Measurements from ENCODE around the gene TMEM86A.

Gene TMEM86A

DNA sequence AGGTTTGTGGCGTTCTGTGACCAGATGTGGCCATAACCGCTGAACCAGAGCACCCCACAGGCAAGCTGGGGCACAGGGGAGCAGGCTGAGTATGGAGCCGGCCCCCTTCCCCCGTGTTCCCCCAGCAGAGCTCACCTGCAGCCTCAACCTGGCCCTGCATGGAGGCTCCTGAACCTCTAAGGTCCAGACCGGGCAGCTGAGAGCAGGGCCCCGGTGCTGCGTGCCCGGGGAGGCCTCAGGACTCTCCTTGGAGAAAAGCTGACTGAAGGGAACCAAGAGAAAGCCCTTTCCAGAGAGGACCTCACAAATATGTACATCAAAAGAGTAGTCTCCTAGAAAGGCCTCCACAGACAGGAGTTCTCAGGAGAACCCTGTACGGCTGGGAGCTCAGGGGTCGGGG lies 44.8 kb downstream of the TMEM86A start:
- H2AFZ ChIP-seq (ENCODE audit: low read depth), result no peak overlapping the region
- H3K27ac ChIP-seq, result no peak overlapping the region
- no peak overlapping the region for H3K4me2 ChIP-seq
- H3K4me1 ChIP-seq (ENCODE audit: low read depth, poor library complexity, severe bottlenecking), result no peaks in the 10 kb centered on the region
- no peak for TF ChIP-seq CTCF (conservative IDR thresholded peaks at IDR 0.05; ENCODE audit: low read depth, low read length)
- H4K20me1 ChIP-seq (ENCODE audit: insufficient read depth), result no peaks in the 10 kb centered on the region
- H3K36me3 ChIP-seq (ENCODE audit: insufficient read depth), result no peaks in the 10 kb centered on the region
- H3K27me3 ChIP-seq (ENCODE audit: insufficient read depth, low read depth), result no peaks in the 10 kb centered on the region
- no peak overlapping the region for H3K9ac ChIP-seq
- H3K79me2 ChIP-seq (ENCODE audit: insufficient read depth, low read depth), result no peaks in the 10 kb centered on the region
- H3K4me3 ChIP-seq (IDR thresholded peaks at IDR 0.05; ENCODE audit: insufficient read depth, low read depth, low read length), result no peak overlapping the region

DNA sequence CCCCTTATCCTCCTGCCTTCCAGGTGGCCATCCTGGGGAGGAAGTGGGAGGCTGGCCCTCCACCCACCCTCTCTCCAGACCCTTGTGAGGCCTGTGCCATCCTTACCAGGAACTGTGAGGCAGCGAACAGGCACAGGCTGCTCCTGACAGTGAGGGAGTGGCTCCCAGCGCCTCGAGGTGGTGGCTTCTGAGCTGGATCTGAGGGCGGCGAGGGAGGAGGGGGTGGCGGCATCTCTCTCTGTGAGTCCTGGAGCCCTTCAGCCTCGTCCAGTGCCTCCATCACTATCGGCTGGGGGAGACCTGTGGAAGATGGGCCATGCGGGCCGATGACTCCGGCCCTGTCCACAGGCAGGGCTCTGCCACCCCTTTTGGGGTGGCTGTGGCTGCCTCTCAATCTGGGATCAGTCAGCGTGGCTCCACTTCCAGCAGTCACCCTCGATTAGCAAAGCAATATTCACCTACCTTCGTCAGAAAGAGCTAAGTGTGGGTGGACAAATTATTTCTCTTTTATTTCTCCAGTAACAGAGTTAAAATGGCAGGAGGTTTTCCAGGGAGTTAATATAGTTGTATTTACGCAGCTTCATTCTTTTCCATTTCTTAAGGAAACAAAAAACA lies 45.4 kb downstream of the TMEM86A start:
- Histone ChIP-seq H4K20me1 (ENCODE audit: insufficient read depth) (no peaks in the 10 kb centered on the region), H3K4me3 (IDR thresholded peaks at IDR 0.05; ENCODE audit: insufficient read depth, low read depth, low read length) (no peak overlapping the region), H3K27ac (no peak overlapping the region), H3K79me2 (ENCODE audit: insufficient read depth, low read depth) (no peaks in the 10 kb centered on the region), H2AFZ (ENCODE audit: low read depth) (no peak overlapping the region), H3K36me3 (ENCODE audit: insufficient read depth) (no peaks in the 10 kb centered on the region), H3K27me3 (ENCODE audit: insufficient read depth, low read depth) (no peaks in the 10 kb centered on the region), H3K9ac (no peak overlapping the region), H3K4me1 (ENCODE audit: low read depth, poor library complexity, severe bottlenecking) (no peaks in the 10 kb centered on the region), H3K4me2 (no peak overlapping the region)
- TF ChIP-seq CTCF (conservative IDR thresholded peaks at IDR 0.05; ENCODE audit: low read depth, low read length), result no peak

DNA sequence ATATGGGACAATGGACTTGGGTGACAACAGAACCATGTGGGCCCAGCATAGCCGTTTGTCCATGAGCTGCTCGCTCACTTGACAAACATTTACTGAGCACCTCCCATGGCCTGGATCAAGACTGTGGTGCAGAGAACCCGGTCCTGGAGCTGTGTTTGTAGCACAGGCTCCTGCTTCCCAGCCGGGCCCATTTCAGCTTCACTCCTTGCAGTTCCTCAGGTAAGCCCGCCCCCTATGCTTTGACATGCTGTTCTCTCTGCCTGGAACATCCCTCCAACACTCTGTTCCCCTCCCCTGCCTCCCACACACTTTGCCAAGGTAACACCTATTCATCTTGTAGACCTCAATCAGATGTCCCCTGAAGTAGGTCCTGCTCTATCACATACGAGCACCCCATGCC lies 46.7 kb downstream of the TMEM86A start:
- H3K27me3 ChIP-seq (ENCODE audit: insufficient read depth, low read depth), result no peaks in the 10 kb centered on the region
- no peaks in the 10 kb centered on the region for H3K36me3 ChIP-seq (ENCODE audit: insufficient read depth)
- no peak overlapping the region for H3K4me2 ChIP-seq
- no peak overlapping the region for H3K4me3 ChIP-seq (IDR thresholded peaks at IDR 0.05; ENCODE audit: insufficient read depth, low read depth, low read length)
- no peaks in the 10 kb centered on the region for H4K20me1 ChIP-seq (ENCODE audit: insufficient read depth)
- TF ChIP-seq CTCF (conservative IDR thresholded peaks at IDR 0.05; ENCODE audit: low read depth, low read length), result no peak
- no peak overlapping the region for H3K27ac ChIP-seq
- H3K9ac ChIP-seq, result no peak overlapping the region
- no peak overlapping the region for H2AFZ ChIP-seq (ENCODE audit: low read depth)
- H3K4me1 ChIP-seq (ENCODE audit: low read depth, poor library complexity, severe bottlenecking), result no peaks in the 10 kb centered on the region
- no peaks in the 10 kb centered on the region for H3K79me2 ChIP-seq (ENCODE audit: insufficient read depth, low read depth)

DNA sequence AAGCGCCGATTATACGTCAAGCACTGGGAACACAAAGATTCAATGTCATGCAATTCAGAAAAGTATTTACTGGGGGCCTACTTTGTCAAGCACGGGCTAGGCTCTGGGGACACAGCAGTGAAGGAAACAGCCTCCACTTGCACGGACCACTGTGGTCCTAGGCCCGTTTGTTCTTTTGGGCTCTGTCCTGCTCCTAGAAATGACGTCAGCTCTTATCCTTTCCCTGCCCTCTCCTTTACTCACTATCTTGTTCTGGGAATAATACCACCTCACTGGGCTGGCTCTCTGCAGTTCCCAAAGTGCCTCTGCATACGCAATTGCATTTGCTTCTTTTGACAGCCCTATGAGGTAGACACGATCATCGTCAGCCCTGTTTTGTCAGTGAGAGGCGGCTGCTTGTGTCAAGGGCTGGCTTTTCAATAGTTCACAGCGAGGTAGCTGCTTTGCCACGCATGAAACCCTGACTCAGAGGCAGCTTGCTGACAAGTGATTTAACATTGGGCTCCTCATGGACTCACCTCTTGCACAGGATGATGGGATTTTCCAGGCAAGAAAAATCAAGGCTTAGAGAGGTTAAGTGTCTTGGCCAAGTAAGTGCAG lies 50.3 kb downstream of the TMEM86A start:
- Histone ChIP-seq H3K9ac (no peak overlapping the region), H3K27me3 (ENCODE audit: insufficient read depth, low read depth) (no peaks in the 10 kb centered on the region), H3K27ac (no peak overlapping the region), H3K4me2 (no peak overlapping the region), H3K79me2 (ENCODE audit: insufficient read depth, low read depth) (no peaks in the 10 kb centered on the region), H2AFZ (ENCODE audit: low read depth) (no peak overlapping the region), H3K36me3 (ENCODE audit: insufficient read depth) (no peaks in the 10 kb centered on the region), H3K4me3 (IDR thresholded peaks at IDR 0.05; ENCODE audit: insufficient read depth, low read depth, low read length) (no peak overlapping the region), H4K20me1 (ENCODE audit: insufficient read depth) (no peaks in the 10 kb centered on the region), H3K4me1 (ENCODE audit: low read depth, poor library complexity, severe bottlenecking) (no peaks in the 10 kb centered on the region)
- no peak for TF ChIP-seq CTCF (conservative IDR thresholded peaks at IDR 0.05; ENCODE audit: low read depth, low read length)
